LNCaP clone FGC (cell line): ENCODE results near the gene KRT4.

Experiments
- DNase-seq: peaks from one replicate; pipeline ENCODE4 v3.0.0-alpha.2; 2011; ENCODE audit warnings: low read depth
- H3K4me3 ChIP-seq: 2 replicates; pipeline ENCODE4 v1.5.1; 2011; ENCODE audit warnings: mild to moderate bottlenecking, low read depth, low read length, control low read depth
- CTCF ChIP-seq: IDR thresholded peaks from 2 replicates; pipeline ENCODE4 v1.5.1; 2012; ENCODE audit warnings: mild to moderate bottlenecking; ENCODE audit not compliant: control insufficient read depth, insufficient read depth; ENCODE audit errors: extremely low read depth

Gene KRT4

GRCh38 chr12:52812073-52812400, 1.9 kb downstream of the KRT4 start:
- no peak for TF ChIP-seq CTCF
- no peak for DNase-seq
- no peak overlapping the region for H3K4me3 ChIP-seq

- no peak for DNase-seq
- no peak for TF ChIP-seq CTCF
These were observed 2.5 kb downstream of the KRT4 start for GRCh38 chr12:52811191-52812072.

GRCh38 chr12:52810554-52810953, 3.4 kb downstream of the KRT4 start:
- no peak for DNase-seq
- no peak for TF ChIP-seq CTCF

More at GRCh38 chr12:52811191-52812072, 2.5 kb downstream of the KRT4 start:
- H3K4me3 ChIP-seq, result no peak overlapping the region

GRCh38 chr12:52809166-52809565, 4.8 kb downstream of the KRT4 start:
- no peak for DNase-seq
- no peak for TF ChIP-seq CTCF
- no peak overlapping the region for H3K4me3 ChIP-seq

More at GRCh38 chr12:52810554-52810953, 3.4 kb downstream of the KRT4 start:
- no peak overlapping the region for H3K4me3 ChIP-seq

- no peak for TF ChIP-seq CTCF
- DNase-seq, result no peak
- no peak overlapping the region for H3K4me3 ChIP-seq
These were observed 5.2 kb downstream of the KRT4 start for GRCh38 chr12:52808573-52809160.

- DNase-seq, result no peak
- H3K4me3 ChIP-seq, result no peak overlapping the region
- TF ChIP-seq CTCF, result no peak
These were observed 6.1 kb downstream of the KRT4 start for GRCh38 chr12:52807544-52808470.
